LNCAP (cell line): ENCODE results near the gene MRPS25.

ENCODE experiments used
- TF ChIP-seq, protein P1 (sequence below): fragments of 450-650 bp; IDR thresholded peaks from 2 replicates; pipeline ENCODE4 v1.5.1; 2017; ENCODE audit warnings: mild to moderate bottlenecking

MRPS25 gene

GRCh38 chr3:15023249-15023648 lies 41.9 kb downstream of the MRPS25 start:
- TF ChIP-seq, protein P1, sequence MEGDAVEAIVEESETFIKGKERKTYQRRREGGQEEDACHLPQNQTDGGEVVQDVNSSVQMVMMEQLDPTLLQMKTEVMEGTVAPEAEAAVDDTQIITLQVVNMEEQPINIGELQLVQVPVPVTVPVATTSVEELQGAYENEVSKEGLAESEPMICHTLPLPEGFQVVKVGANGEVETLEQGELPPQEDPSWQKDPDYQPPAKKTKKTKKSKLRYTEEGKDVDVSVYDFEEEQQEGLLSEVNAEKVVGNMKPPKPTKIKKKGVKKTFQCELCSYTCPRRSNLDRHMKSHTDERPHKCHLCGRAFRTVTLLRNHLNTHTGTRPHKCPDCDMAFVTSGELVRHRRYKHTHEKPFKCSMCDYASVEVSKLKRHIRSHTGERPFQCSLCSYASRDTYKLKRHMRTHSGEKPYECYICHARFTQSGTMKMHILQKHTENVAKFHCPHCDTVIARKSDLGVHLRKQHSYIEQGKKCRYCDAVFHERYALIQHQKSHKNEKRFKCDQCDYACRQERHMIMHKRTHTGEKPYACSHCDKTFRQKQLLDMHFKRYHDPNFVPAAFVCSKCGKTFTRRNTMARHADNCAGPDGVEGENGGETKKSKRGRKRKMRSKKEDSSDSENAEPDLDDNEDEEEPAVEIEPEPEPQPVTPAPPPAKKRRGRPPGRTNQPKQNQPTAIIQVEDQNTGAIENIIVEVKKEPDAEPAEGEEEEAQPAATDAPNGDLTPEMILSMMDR: no peak

GRCh38 chr3:15017191-15017590 lies 47.9 kb downstream of the MRPS25 start:
- TF ChIP-seq, protein P1: no peak

GRCh38 chr3:15015456-15015855 lies 49.7 kb downstream of the MRPS25 start:
- TF ChIP-seq, protein P1: no peak

- TF ChIP-seq, protein P1: no peak
These were observed 50.3 kb downstream of the MRPS25 start for GRCh38 chr3:15014606-15015328.

DNA sequence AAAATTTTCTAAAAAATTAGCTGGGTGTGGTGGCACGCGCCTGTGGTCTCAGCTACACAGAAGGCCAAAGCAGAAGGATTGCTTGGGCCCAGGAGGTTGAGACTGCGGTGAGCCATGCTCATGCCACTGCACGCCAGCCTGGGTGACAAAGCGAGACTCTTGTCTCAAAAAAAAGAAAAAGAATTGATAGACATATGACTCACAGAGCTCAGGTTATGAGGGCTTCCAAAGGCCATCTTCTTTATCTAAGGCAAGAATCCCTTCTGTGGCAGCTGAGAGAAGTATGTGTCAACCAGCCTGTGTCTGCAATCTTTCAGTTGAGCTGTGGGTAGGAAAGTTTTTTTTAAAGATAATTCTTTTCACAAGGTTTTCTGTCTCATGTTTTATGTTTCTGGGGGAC lies 53.9 kb downstream of the MRPS25 start:
- TF ChIP-seq, protein P1: no peak

DNA sequence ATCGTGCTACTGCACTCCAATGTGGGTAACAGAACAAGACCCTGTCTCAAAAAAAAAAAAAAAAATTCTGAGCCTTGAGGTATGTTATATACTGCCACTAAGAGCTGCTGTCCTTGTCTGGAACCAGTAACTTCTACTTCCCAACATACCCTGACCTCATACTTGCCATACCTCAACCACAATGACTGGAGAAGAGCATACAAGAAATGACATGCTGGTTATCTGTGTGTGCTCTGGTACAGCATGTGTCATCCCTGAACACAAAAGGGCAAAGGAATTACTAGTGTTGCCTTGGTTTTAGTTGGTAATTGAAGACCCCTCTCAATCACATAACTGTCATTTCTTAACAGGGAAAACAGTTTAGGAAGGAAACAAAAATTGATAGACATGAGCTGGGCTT lies 54.5 kb downstream of the MRPS25 start:
- TF ChIP-seq, protein P1: no peak

- TF ChIP-seq, protein P1: no peak
These were observed 55.9 kb downstream of the MRPS25 start for GRCh38 chr3:15009167-15009566.

DNA sequence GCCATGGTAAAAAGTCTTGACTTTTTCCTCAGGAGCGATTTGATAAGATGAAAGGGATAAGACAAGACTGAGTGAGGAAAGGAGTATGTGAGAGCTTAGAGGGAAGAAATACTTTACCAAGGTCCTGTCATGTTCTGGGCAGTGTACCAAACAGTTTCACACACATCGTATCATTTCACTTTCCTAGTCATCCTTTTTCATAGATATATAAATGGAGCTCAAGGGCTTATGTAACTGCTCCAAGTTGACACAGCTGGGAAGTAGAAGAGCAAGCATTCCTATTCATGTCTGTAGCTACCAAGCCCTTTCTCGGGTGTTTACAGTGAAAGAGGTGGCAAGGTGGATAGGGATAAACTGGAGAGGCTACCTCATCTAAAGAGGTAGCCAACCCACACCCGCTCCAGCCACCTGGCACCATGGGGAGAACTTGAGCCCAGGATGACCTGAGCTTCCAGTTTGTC lies 57.4 kb downstream of the MRPS25 start:
- TF ChIP-seq, protein P1: no peak
